Panc1 (cell line): ENCODE results near the gene IGF1.

Source experiments
- CTCF ChIP-seq: fragments of 450-650 bp; IDR thresholded peaks from 2 replicates; pipeline ENCODE4 v1.5.1; 2017; ENCODE audit warnings: mild to moderate bottlenecking
- POLR2AphosphoS5 ChIP-seq: IDR thresholded peaks from 2 replicates; pipeline ENCODE4 v1.6.1; 2012; ENCODE audit warnings: mild to moderate bottlenecking, low read depth, low read length, moderate library complexity

DNA sequence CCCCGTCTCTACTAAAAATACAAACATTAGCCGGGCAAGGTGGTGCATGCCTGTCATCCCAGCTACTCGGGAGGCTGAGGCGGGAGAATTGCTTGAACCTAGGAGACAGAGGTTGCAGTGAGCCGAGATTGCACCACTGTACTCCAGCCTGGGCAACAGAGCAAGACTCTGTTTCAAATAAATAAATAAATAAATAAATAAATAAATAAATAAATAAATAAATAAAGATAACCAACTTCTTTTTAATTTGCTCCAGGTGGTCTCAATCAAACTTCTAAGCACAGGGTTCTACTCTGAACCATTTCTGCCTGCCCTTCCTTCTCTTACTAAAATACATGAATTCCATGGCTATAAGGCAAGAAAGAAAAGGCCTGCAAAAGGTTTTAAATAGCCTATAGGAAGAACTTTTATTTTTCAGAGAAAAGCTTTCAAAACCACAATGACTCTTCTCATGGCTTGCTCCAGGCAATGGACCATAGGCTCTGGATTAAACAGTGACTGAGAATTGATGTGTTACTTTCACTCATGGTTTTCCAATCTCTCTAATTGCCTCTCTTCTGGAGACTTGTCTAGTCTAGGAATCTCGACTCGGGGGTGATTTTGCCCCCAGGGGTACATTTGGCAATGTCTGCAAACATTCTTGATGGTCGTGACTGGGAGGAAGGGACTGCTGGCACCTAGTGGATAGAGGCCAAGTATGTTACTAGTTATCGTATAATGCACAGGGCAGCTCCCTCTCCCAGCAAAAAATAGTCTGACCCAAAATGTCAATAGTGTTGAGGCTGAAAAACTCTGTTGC is 14.4 kb downstream of the IGF1 start:
- no peak for TF ChIP-seq CTCF
- no peak for TF ChIP-seq POLR2AphosphoS5
